G401.6 (cell line): Measurements from ENCODE around the gene SEPTIN1.

Experiments
- FAIRE-seq: peaks from 2 replicates; lab custom pipeline; 2012; peaks lifted over from hg19 to GRCh38; lab: Jason Lieb, UNC

SEPTIN1 gene

DNA sequence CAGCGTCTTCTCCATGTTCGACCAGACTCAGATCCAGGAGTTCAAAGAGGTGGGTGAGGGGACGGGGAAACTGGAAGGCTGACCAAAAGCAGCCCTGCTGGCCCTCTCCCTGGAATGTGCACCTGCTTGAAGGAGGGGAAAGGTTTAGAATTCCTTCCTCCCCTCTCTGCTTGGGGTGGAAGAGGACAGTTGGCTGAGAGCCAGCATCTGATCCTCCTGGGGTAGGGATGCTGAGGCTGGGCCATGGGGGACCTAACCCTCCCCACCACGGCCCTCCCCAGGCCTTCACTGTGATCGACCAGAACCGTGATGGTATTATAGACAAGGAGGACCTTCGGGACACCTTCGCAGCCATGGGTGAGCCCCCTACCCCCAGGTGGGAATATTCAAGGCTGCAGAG lies 6.5 kb downstream of the SEPTIN1 start:
- FAIRE-seq: no peak

DNA sequence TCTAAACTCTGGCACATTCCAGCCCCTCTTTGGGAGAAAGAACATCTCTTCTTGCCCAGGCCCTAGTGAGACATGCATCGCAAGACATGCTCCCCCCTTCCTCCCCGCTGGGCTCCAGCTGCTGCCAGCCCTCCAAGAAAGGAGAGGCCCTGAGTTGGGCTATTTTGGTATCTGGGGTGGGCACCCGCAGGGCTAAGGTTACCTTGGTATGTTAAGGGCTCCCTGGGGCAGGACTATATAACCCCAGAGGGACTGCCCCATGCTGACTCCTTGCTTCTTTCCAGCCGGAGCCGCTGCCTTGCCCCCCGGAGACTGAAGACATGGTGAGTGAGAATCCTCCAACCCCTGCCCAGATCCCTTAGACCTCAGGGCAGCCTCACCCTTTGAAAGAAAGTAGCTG lies 7.8 kb downstream of the SEPTIN1 start, which contains the start of gene MYL11:
MYL11 (plus strand) TSS at position 265 of the 400 bp plus-strand sequence; CDS start at position 321, 56 bp downstream.
- no peak for FAIRE-seq

DNA sequence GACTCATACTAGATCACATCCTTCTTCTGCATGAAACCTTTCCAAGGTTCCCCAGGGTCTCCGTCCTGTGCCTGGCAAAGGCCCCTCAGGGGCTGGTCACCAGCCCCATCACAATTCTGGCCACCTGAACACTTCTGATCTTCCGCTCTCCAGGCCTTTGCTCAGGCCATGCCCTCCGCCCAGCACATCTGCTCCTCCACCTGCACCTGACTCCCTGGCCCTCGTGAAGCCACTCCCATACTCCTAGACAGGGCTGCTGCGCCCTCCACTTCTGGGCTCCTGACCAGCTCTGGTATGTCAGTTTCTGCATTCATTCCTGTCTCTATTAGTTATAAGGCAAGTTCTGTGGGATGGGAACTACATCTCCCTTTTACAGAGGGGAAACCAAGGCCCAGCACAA lies 9.6 kb downstream of the SEPTIN1 start:
- no peak for FAIRE-seq

DNA sequence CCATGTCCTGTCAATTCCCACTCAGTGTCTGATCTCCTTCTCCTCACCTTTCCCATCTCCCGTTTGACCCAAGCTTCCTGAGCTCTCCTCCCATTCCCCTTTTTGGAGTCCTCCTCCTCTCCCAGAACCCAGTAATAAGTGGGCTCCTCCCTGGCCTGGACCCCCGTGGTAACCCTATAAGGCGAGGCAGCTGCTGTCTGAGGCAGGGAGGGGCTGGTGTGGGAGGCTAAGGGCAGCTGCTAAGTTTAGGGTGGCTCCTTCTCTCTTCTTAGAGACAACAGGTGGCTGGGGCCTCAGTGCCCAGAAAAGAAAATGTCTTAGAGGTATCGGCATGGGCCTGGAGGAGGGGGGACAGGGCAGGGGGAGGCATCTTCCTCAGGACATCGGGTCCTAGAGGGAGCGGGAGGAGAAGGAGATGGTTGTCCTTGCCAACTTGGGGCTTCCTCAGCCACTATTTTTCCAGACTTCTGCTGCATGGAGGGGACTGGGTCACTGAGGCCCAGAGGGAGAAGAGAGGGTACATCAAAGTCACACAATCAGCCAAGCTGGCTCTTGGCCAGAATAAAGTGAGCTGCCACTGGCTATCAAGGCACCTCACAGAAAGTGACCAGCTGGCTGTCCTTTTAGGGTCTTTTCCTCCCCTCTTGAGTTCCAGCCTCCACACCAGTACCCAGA lies 10.2 kb downstream of the SEPTIN1 start:
- no peak for FAIRE-seq

DNA sequence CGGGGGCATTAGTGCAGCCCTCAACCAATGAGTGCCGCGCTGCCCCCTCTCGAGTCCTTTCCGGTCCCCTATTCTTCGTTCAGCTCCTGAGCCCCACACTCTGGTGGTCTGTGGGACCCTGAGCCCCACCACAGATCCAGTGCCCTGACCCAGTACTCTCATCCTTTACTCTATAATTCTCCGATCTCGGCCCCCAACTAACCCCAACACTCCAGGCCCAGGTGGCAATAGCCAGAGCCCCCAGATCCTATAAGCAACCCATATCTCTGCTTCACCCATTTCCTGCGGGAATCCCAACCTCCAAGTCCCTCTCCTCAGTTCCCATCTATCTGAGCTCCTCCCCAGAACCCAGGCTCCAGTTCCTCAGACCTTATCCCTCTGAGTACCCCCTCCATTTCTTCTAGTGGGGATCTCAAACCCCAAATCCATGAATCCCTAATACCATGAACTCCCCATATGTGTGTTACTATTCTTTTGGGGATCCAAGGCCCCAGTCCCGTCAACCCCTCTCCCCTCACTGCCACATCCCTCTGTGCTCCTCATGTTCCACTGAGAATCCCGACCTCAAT lies 11.0 kb downstream of the SEPTIN1 start:
- no peak for FAIRE-seq

DNA sequence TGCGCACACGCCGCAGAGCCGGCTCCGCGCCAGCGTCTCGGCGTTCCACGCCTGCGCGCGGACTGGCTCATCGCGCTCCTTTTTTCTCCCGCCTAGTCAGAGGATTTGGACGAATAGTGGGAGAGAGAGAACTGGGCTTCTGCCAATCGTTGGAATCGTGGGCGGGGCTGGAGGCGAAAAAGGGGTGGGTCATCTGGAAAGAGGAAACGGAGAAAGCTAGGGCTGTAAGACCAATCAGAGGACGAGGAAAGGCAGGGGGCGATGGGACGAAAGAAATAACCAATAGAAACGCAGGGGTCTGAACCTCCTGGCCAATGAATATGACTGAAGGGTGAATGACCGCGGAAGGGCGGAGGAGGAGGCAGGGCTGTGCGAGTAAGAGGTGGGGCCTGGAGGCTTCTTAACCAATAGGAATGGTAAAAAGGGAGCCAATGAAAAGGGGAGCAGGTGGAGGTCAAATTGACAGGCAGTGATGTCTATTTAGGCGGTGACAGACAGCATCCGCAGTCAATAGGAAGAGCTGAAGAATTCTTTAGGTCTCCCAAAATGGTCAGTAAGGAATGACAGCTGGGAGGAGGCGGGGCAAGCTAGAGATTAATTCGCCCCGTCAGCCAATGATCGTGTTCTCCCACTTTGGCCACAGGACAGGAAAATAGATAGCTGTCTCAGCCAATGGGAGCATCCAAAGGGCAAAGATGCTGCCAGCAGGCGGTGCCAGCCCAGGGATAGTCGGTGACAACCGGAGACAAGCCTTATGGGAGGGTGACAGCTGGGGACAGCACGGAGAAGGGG lies 11.7 kb downstream of the SEPTIN1 start, which contains the start of gene TBC1D10B:
TBC1D10B (minus strand) TSS at position 39 of the 792 bp plus-strand sequence. CDS start 311 bp downstream, outside the sequence.
- FAIRE-seq: peak; percentile 100

DNA sequence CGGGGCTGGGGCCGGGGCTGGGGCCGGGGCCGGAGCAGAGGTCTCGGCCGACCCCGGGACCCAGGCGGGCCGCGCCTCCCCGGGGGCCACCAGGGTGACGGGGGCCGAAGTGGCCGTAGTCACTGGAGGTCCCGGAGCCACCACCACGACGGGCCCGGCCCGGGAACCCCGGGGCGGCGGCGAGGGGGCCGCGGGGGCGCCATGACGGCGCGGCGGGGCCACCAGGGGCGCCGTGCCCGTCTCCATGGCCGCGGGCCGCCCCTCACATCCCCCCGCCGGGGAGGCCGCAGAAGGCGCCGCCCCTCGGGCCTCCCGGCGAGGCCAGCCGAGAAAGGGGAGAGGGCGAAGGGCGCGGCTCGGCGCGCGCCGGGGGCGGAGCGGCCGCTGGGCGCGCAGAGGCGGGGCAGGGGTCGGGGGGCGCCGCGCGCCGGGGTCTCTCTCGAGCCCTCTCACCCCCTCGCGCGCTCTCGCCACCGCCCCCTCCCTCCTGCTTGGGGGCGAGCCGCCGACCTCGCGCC lies 12.4 kb downstream of the SEPTIN1 start:
- no peak for FAIRE-seq

DNA sequence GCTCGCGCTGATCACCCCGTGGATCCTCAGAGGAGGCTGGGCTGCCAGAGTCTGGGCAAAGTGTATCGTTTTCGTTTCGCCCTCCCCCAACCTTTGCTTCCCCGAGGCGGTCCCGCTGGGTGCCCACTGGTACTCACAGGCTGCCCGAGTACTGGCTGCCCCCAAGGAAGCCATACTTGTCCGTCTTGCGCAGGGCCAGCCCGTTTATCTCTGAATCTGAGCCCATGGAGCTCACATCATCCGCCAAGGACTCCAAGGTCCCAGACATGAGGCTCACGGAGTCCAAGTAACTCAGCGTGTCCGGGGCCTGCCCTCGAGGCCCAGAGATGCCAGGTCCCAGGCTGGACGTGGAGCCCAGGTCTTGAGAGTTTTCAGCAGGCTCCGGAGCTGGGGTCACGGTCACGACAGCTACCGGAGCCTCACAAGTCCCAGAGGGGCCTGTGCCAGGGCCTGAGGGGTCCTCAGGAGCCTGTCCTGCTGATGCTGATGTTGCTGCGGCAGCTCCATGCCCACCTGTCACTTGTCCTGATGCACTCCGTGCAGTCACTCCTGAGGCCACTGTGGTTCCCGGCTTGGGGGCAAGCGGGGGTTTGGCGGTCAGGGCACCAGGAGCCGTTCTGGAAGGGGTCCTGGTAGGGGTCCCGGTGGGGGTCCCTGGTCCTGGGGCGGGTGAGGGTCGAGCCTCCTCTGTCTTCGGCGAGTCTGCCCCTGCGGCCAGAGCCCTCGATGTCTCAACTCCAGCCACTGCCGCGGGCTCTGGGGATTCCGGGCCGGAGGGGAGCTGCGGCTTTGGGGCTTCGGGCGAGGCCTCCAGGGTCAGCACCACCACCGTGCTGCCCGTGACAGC lies 13.0 kb downstream of the SEPTIN1 start:
- no peak for FAIRE-seq

DNA sequence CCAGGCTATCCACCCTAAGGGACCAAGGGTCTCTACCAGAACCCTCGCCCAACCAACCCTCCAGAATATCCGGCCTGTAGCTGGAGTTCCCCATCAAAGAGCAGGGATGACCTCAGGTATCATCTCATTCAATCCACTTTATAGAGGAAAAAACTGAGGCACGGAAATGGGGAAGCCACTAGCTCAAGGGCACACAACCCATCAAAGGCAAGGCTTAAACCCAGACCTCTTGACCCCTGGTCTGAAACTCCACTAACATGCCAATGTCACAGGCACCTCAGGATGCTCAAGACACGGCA lies 13.6 kb downstream of the SEPTIN1 start:
- FAIRE-seq: no peak

DNA sequence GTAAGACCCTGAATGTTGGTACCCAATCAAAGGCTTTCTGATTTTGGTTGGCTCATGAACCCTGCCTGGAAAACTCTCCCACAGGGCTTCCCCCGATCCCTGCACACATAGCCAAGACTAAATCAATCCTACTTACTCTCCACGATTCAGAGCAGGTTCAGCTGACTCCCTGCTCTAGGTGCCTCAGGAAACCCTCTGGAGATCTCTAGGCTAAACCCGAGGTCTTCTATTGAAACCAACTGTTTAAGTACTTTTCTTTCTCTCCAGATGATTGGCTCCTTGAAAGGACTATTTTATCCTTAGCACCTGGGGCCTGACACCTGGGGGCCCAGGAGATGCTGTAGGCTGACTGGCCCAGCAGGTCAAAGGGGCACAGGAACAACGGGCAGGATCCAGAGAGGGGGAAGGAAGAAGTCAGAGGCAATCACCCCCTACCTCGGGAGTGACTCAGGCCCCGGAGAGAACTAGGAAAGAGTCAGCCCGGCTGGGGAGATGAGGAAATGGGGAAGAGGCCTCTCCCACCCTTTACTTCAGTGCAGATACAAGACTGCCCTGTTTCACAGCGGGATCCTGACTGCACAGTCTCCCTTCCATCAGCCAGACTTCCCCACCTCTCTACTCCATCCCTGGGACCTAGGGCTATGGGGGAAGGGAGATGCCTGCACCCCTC lies 14.1 kb downstream of the SEPTIN1 start:
- FAIRE-seq: no peak

DNA sequence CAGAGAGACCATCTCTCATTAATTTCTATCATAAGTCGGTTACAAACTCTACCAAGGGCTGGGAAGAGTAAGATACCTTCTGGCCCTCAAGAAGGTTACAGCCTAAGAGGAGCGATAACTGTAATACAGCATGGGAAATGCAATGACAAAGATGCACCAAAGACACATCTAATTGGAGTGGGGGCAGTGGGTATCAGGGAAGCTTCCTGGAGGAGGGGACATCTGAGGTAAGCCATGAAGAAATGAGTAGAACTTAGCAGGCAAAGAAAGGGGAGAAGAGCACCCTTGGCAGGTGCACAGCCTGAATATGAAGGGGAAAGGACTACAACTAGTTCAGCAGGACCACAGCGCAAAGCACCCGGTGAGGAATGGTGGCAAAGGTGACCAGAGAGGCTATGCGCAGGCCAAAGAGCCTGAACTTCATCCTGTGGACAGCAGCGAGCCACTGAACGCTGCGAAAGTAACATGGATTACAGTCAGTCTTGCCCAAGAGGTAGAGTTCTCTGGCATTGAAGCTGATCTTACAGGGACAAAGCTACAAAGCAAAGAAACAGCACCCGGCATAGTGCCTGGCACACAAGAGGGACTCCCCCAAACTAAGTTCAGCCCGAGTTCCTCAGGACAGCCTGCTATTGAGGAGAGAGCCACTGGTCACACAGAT lies 14.9 kb downstream of the SEPTIN1 start:
- FAIRE-seq: no peak

DNA sequence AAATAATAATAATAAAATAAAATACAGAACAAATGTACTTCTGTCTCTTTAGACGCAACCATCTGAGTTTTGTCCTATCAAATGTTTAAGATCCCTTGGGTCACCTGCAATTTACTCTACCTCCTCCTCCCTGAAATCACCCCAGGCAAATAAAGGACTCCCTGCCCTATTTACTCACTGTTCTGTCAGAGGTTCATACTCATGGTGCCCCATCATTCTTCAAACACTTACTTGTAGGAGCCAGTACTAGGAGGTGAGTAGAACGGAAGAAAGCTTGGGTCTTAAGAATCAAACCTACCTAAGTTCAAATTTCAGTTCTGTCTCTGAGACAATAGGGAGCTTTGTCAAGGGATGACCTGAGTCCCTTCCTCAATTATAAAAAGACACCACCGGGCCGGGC lies 15.8 kb downstream of the SEPTIN1 start:
- no peak for FAIRE-seq

DNA sequence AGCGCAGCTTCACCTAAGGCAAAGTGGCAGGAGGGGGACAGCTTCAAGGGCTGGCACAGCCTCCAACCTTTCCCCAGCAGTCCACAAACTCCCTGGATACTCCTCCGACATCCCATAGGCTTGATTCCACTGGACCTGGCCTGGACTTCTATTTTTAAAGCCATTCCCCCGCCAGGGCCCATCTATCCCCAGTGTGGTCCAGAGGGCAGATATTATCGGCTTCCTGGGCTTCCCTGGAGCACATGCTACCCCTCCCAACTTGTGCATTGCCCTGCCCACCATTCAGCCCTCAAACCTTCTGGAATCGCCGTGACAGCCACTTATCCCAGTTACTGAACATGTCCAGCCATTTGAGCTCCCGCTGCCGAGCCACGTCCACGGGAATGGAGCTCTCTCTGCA lies 17.2 kb downstream of the SEPTIN1 start:
- FAIRE-seq: no peak

DNA sequence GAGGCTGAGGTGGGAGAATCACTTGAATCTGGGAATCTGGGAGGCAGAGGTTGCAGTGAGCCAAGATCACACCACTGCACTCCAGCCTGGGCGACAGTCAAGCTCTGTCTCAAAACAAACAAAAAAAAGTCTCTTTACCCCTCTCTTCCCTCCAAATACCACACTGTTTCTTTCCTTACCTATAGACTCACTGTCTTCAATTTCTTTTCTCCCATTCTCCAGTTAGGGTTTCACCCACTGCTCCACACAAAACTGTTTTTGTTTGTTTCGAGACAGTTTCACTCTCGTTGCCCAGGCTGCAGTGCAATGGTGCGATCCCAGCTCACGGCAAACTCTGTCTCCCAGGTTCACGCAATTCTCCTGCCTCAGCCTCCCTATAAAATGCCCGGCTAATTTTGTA lies 21.2 kb downstream of the SEPTIN1 start:
- FAIRE-seq: no peak

DNA sequence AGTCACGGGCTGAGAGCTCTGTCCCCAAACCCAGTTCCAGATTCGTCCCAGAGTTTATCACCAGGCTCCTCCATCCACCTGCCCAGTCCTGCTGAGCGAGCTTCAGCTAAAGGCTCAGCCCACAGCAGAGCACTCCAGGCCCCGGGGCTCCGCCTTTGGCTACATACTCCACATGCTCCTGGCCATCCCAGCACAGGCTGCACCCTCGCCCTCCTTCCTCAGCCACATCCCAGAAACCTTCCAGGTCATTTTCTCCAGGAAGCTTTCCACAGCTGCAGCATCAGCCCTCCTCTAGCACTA lies 22.5 kb downstream of the SEPTIN1 start:
- FAIRE-seq: no peak

DNA sequence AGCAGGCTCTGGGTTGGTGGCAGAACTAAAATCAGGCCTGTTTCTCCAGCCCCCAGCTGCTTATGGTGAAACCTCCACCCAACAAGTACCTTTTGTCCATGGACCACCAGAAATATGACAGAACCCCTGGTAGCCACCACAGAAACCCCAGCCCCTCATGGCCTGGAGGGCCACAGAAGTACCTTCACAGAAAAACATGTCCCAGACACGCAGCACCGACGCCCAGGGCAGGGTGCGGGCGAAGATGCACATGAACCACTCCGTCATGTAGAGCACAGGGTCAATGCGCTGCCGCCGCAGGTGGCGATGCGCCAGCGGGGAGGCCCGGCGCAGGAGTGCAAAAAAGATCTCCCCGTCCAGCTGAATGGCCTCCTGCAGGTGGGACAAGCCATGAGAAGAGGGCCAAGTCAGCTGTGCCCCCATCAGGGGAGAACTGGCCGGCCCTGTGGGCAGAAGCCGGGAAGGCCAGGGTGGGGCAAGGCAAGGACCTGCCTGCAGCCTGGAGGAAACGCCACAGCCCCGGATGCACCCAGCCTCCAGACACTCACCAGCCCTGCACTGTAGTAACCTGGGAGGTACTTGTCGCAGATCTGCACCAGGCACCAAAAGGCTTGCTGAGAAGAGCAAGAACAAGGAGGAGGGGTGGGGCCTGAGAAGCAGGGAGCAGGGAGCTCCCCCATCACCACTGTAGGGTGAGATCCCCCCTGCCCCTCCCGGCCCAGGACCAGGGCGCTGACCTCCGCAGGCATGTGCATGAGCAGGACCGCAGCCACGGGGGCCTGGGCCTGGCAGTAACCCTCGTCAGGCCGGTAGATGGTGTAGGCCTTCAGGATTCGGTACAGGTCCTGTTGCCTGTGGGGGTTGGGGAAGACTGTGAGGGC lies 23.1 kb downstream of the SEPTIN1 start:
- FAIRE-seq: no peak

DNA sequence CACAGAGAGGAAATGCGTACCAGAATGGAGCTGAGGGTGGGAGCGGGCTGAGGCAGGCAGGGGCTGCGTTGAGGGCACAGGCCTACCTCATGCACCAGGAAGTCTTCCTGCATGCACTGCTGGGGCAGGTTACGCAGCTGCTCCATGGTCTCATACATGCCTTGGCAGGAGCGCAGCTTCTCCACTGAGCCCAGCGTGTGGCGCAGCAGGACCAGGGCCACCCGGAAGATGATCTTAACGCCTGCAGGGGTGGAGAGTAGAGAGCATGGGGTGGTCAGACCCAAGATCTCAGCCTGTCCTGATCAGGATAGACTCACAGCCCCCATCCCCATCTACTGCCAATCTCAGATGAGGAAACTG lies 23.8 kb downstream of the SEPTIN1 start:
- FAIRE-seq: no peak

DNA sequence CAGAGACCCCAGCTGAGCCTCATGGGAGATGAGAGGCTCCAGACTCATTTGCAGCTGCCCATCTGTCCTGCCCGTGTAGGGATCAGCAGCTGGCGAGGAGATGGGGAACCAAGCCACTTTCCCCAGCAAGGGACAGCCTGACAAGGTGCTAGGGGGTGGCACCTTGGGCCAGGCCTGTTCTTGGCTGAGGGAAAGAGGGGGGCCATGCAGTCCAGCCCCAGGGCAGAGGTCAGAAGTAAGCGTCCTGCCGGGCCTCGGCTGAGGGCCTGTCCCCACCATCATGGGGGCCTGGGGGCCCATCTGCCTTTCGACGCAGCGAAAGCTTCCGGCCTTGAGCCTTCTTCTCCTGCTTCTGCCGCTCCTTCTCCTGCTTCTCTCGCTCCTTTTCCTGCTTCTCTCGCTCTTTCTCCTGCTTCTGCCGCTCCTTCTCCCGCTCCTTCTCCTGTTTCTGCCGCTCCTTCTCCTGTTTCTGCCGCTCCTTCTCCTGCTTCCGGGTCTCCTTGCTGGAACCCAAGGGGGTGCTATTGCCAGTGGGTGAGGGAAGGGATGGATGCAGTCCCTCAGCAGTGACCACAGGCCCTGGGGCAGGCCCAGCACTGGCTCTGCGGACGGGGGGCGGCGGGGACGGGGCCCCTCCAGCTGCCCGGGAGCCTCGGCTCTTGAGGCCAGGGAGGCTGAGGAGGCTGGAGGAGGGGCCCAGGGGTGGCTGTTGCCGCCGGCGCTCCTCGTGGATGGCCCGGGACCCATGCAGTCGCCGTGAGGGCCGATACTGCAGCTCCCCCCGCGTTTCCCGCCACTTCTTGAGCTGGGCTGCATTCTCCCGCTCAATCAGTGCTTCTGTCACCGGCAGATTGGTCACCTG lies 24.4 kb downstream of the SEPTIN1 start:
- no peak for FAIRE-seq

DNA sequence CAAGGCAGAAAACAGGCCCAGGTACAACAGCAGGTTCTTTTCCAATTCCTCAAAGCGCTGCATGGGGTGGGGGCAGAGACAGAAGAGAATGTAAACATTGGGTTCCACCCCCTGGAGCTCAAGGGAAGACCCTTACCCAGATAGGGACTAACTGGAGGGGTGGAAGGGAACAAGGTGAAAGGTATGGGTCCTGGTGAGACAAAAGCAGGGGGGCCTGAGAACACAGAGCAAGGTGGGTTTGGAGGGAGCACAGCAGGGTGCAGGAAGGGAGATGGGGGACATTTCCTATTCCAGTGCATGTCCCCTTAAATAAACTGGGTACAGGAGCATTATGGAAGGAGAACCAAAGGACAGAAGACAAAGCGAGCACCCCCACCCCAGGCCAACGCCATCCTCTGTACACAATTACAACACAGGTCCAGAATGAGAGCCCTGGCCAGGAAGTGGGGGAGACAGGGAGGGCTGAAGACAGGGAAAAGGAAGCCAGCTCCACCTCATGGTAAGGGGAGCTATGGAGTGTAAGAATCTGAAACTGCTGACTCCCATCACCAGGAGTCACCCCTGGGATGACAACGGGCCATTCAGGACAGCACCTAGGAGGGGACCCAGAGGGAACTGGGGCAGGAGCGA lies 25.2 kb downstream of the SEPTIN1 start:
- FAIRE-seq: no peak
